HCT116 (cell line): ENCODE results near the gene NELL1.

Source experiments
- CEBPB ChIP-seq: IDR thresholded peaks from 2 replicates; pipeline ENCODE4 v1.6.1; 2012; ENCODE audit warnings: low read depth
- CTCF ChIP-seq, 3 experiments: fragments of 200-600 bp in 1 of 3; sonication (generic) in 1 of 3; IDR thresholded peaks in 2 of 3; conservative IDR thresholded peaks in 1 of 3; 2 replicates each; pipeline ENCODE4 v1.5.1; 2012 to 2017; ENCODE audit warnings: low read depth in 2 of 3, low read length in 2 of 3, antibody characterized with exemption in 1 of 3, borderline replicate concordance in 1 of 3, control low read depth in 1 of 3, mild to moderate bottlenecking in 1 of 3, mixed read lengths in 1 of 3, mixed run types in 1 of 3, moderate library complexity in 1 of 3; ENCODE audit not compliant: insufficient read depth in 1 of 3
- POLR2A ChIP-seq: IDR thresholded peaks from 2 replicates; pipeline ENCODE4 v1.7.0; 2011; ENCODE audit warnings: borderline replicate concordance; ENCODE audit not compliant: insufficient read depth, insufficient read length; ENCODE audit errors: extremely low read depth
- POLR2AphosphoS5 ChIP-seq: IDR thresholded peaks from 2 replicates; pipeline ENCODE4 v1.6.1; 2011; ENCODE audit warnings: mild to moderate bottlenecking, low read depth, low read length, moderate library complexity
- REST ChIP-seq: IDR thresholded peaks from 2 replicates; pipeline ENCODE4 v1.6.1; 2012; ENCODE audit warnings: low read depth
- ZBTB33 ChIP-seq: IDR thresholded peaks from 2 replicates; pipeline ENCODE4 v1.6.1; 2011; ENCODE audit warnings: mild to moderate bottlenecking, low read length, moderate library complexity; ENCODE audit not compliant: insufficient replicate concordance; ENCODE audit errors: extremely low read depth

DNA sequence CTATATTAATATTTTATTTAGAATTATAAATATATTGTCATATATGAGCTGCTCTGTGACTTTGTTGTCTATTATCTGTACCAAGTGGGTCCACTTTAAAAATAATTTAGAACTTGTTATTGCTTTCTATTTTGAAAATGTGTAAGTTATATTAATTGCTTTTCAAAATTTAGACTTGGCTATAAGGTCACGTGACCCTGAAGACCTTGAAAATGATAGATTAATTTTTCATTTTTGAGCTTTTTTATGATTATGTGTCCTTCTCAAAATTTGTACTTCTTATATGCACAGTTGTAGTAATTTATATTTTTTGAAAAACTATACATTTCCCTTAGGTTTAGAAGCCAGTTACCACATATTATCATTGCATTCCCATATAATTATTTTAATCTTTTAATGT, 826.5 kb downstream of the NELL1 start:
- TF ChIP-seq CTCF (IDR thresholded peaks at IDR 0.05 in 2 of 3, conservative IDR thresholded peaks at IDR 0.05 in 1 of 3; ENCODE audit: borderline replicate concordance in 1 of 3, insufficient read depth in 1 of 3, low read depth in 2 of 3, low read length in 2 of 3): no peak
- no peak for TF ChIP-seq ZBTB33
- no peak for TF ChIP-seq CEBPB
- TF ChIP-seq REST: no peak
- TF ChIP-seq POLR2A: no peak
- TF ChIP-seq POLR2AphosphoS5: no peak
